ENCODE results near the gene EFL1.
"Not testable (repeated sequence)": the region's sequence is repeated elsewhere in the genome, so short reads cannot be mapped to it uniquely, and the experiment has no call there.

Gene EFL1

GRCh38 chr15:82262422-82263026 lies at the start of gene EFL1, which contains the start of gene SAXO2:
EFL1 (minus strand) TSS chr15:82262734; CDS start chr15:82261778, 956 bp downstream.
SAXO2 (plus strand) TSS chr15:82262818; CDS start chr15:82262880, 62 bp downstream.
- peak; percentile 94 for DNase-seq (ENCODE audit: low spot score)
- TF ChIP-seq, protein P1, sequence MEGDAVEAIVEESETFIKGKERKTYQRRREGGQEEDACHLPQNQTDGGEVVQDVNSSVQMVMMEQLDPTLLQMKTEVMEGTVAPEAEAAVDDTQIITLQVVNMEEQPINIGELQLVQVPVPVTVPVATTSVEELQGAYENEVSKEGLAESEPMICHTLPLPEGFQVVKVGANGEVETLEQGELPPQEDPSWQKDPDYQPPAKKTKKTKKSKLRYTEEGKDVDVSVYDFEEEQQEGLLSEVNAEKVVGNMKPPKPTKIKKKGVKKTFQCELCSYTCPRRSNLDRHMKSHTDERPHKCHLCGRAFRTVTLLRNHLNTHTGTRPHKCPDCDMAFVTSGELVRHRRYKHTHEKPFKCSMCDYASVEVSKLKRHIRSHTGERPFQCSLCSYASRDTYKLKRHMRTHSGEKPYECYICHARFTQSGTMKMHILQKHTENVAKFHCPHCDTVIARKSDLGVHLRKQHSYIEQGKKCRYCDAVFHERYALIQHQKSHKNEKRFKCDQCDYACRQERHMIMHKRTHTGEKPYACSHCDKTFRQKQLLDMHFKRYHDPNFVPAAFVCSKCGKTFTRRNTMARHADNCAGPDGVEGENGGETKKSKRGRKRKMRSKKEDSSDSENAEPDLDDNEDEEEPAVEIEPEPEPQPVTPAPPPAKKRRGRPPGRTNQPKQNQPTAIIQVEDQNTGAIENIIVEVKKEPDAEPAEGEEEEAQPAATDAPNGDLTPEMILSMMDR (IDR thresholded peaks at IDR 0.05; ENCODE audit: extremely low read depth, insufficient read depth, missing control alignments), result no peak
- in situ Hi-C loops (cut with MboI; ENCODE audit: low pct_unique_long_range_greater_than_20kb, low sequenced_read_pairs, unreplicated experiment), result loop anchor here (25.0 kb wide), 1 partner anchor 275 kb away; the partner anchor contains the start of gene RPS17

DNA sequence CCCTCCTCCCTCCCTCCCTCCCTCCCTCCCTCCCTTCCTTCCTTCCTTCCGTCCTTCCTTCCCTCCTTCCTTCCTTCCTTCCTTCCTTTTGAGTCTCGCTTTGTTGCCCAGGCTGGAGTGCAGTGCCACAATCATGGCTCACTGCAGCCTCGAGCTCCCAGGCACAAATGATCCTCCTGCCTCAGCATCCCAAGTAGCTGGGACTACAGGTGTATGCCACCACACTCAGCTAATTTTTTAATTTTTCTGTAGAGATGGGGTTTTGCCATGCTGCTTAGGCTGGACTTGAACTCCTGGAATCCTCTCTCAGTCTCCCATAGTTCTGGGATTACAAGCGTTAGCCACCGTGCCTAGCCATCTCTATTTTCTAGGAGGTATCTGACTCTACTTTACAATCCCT lies 48.8 kb upstream of the EFL1 start:
- in situ Hi-C loops (cut with MboI; ENCODE audit: low pct_unique_long_range_greater_than_20kb, low sequenced_read_pairs, unreplicated experiment); DNase-seq (ENCODE audit: low spot score): not testable (repeated sequence)

DNA sequence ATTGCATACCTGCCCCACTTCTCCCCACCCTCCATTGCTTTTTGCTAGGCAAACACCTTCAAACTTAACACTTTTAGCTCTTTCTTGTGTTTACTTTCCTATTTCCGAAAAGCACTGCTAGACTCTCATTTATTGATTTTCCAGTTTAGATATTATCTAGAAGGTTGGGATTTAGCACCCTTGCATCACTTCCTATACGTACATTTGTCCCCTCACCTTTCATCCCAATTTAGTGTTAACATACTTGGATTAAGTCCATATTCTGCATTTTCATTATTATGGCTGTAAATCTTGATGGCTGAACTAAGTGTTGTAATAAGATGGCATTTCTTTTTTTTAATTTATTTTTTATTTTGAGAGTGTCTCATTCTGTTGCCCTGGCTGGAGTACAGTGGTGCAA lies 47.3 kb upstream of the EFL1 start:
- in situ Hi-C loops (cut with MboI; ENCODE audit: low pct_unique_long_range_greater_than_20kb, low sequenced_read_pairs, unreplicated experiment), result no loop called here
- TF ChIP-seq, protein P1 (IDR thresholded peaks at IDR 0.05; ENCODE audit: extremely low read depth, insufficient read depth, missing control alignments), result no peak
- no peak for DNase-seq (ENCODE audit: low spot score)

DNA sequence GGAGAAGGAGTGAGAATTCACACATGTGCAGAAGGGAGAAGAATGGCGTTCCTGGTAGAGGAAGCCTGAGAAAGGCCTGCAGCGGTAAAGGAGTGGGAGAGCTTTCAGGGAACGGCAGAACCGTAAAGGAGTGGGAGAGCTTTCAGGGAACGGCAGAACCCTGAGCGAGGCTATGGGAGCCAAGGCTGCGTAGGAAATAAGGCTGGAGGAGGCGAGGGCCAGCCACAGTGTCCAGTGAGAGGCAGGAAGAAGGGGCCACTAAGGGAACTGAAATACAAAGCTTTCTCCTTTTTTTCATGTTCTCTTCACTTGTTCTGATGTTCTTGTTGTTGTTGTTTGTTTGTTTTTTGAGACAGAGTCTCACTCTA lies 45.2 kb upstream of the EFL1 start:
- TF ChIP-seq, protein P1 (IDR thresholded peaks at IDR 0.05; ENCODE audit: extremely low read depth, insufficient read depth, missing control alignments), result no peak
- in situ Hi-C loops (cut with MboI; ENCODE audit: low pct_unique_long_range_greater_than_20kb, low sequenced_read_pairs, unreplicated experiment), result no loop called here
- DNase-seq (ENCODE audit: low spot score), result no peak

- in situ Hi-C loops (cut with MboI; ENCODE audit: low pct_unique_long_range_greater_than_20kb, low sequenced_read_pairs, unreplicated experiment), result no loop called here
- no peak for DNase-seq (ENCODE audit: low spot score)
- TF ChIP-seq, protein P1 (IDR thresholded peaks at IDR 0.05; ENCODE audit: extremely low read depth, insufficient read depth, missing control alignments), result no peak
Observed at GRCh38 chr15:82306791-82307713, 44.5 kb upstream of the EFL1 start.

DNA sequence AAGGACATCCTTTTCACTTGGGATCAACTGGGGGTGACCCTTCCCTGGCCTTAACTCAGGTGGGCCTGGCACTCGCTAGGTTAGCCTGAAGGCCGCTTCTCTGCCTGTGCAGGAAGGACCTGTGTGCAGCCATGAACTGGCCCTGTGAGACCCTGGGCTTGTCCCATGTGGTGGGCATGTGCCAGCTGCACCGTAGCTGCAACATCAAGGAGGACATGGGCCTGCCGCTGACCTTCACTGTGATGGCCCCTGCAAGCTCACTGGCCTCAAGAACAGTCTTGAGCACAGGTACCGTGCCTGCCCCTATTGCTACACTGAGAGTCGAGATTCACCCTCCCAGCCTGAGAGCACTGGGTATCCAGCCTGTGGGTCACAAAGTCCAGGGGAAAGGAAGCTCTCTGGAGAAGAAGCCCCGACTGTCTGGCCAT lies 43.1 kb upstream of the EFL1 start:
- no peak for DNase-seq (ENCODE audit: low spot score)
- in situ Hi-C loops (cut with MboI; ENCODE audit: low pct_unique_long_range_greater_than_20kb, low sequenced_read_pairs, unreplicated experiment), result no loop called here
- TF ChIP-seq, protein P1 (IDR thresholded peaks at IDR 0.05; ENCODE audit: extremely low read depth, insufficient read depth, missing control alignments), result no peak

DNA sequence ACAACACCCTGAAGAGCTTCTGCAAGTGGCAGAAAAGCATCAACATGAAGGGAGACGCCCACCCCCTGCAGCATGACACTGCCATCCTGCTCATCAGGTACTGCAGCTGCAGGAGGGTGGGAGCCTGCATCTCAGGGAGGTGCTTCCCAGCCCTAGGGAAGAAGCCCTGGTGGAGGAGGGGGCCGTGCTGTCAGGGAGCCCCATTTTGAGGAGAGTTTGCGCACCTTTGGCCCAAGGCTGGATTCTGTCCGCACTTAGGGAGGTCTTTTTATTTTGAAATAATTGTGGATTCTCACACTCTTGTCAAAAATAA lies 42.2 kb upstream of the EFL1 start:
- no peak for DNase-seq (ENCODE audit: low spot score)
- TF ChIP-seq, protein P1 (IDR thresholded peaks at IDR 0.05; ENCODE audit: extremely low read depth, insufficient read depth, missing control alignments), result no peak
- in situ Hi-C loops (cut with MboI; ENCODE audit: low pct_unique_long_range_greater_than_20kb, low sequenced_read_pairs, unreplicated experiment), result no loop called here

All from GM13977 (cell line).